ENCODE results near the gene CA11.

DNA sequence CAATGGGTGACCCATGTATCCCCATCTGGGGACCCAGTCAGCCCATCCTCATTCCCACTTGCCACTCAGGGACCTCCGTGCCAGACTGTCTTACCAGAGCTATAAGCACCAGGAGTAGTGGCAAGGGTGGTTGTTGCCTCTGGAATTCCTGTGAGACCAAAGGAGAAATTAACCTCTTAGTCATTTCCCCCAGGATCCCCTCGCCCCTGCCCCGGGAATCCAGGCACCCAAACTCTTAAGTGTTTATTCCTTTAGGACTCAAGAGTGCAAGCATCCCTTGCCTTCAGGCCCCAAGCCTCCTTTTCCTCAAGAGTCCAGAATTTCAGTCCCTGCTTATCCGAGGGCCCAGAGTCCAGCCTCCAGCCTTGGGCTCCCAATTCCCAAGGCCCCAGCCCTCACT, 17.7 kb upstream of the CA11 start:
- TF ChIP-seq CTCF (IDR thresholded peaks at IDR 0.05; ENCODE audit: low read depth, low read length, poor library complexity, severe bottlenecking) (no peak), EZH2phosphoT487 (IDR thresholded peaks at IDR 0.05; ENCODE audit: borderline replicate concordance, low read length) (no peak)
